ENCODE measurements around the gene DIP2C. TPM values are rescaled to one million over a fixed set of nuclear protein-coding genes. Genes with fewer than 3 reads are reported as not detected.
"Not testable (repeated sequence)": the region's sequence is repeated elsewhere in the genome, so short reads cannot be mapped to it uniquely, and the experiment has no call there.

Gene DIP2C
- total RNA-seq, 1 experiment from 2014 or later = 8.1 TPM

DNA sequence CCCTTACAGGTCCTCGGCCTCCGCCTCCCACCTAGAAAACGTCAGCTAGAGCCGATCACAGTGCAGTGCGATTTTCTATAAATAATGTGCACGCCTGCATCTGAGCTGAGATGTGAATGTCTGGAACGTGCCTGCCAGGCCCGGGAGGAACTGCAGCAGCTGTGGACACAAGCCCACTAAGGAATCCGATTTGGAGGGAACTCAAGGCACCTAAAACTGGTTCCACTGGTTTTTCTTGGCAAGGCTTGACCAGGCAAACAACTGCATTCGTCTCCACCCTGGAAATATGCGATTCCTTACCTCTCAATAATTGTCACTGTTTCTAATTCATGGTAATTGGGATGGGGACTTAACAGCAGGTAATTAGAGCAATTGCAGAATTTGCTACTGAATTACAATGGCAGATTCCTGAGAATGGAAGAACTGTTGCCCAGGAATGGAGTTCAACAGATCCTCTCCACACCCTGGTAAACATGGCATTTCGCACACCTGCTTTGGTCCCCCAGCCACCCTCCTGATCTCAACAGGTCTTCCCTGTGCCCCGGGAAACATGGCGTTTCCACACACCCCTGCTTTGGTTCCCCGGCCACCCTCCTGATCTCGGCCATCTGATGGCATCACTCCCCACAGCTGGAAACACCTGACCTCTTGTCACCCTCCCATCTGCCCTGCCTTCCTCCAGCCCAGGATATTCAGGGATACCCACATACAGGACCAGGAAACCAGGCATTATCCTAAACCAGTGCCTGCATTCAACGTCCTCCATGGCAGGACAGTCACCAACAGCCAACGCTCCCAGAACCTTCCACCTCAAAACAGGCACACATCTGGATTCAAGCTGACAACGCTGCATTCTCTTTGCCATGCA is 76.0 kb downstream of the DIP2C start:
- DNase-seq (ENCODE audit: low read depth, low spot score) = no peak
- in situ Hi-C loops (cut with HindIII; ENCODE audit: low pct_unique_long_range_greater_than_20kb, low sequenced_read_pairs) = no loop called here

DNA sequence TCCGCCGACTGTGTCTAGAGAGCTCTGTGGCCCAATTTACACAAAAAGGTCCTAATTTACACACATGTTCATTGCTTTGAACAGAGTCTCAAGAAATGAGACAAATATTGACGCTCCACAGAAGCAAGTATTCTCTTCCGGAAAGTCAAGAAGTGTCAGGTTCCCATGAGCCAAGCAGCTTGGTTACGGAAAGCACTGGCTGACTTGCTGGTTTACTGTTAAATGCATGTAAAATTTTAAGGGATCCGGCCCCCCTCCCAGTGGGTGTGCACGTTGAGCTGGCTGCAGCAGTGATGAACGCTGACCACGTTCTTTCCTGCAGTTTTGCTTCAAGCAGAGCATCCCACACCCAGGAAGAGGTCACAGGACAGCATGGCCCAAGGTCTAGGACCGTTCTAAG is 76.8 kb downstream of the DIP2C start:
- in situ Hi-C loops (cut with HindIII; ENCODE audit: low pct_unique_long_range_greater_than_20kb, low sequenced_read_pairs) = no loop called here
- no peak for DNase-seq (ENCODE audit: low read depth, low spot score)

DNA sequence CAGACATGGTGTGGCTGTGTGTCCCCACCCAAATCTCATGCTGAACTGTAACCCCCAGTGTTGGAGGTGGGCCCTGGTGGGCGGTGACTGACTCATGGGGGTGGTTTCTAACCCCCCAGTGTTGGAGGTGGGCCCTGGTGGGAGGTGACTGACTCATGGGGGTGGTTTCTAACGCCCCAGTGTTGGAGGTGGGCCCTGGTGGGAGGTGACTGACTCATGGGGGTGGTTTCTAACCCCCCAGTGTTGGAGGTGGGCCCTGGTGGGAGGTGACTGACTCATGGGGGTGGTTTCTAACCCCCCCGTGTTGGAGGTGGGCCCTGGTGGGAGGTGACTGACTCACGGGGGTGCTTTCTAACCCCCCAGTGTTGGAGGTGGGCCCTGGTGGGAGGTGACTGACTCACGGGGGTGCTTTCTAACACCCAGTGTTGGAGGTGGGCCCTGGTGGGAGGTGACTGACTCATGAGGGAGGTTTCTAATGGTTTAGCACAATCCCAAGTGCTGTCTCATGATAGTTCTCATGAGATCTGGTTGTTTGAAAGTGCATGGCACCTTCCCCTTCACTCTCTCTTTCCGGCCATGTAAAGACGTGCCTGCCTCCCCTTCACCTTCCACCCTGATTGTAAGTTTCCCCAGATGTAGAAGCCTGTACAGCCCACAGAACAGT is 78.7 kb downstream of the DIP2C start:
- in situ Hi-C loops (cut with HindIII; ENCODE audit: low pct_unique_long_range_greater_than_20kb, low sequenced_read_pairs); DNase-seq (ENCODE audit: low read depth, low spot score): not testable (repeated sequence)

DNA sequence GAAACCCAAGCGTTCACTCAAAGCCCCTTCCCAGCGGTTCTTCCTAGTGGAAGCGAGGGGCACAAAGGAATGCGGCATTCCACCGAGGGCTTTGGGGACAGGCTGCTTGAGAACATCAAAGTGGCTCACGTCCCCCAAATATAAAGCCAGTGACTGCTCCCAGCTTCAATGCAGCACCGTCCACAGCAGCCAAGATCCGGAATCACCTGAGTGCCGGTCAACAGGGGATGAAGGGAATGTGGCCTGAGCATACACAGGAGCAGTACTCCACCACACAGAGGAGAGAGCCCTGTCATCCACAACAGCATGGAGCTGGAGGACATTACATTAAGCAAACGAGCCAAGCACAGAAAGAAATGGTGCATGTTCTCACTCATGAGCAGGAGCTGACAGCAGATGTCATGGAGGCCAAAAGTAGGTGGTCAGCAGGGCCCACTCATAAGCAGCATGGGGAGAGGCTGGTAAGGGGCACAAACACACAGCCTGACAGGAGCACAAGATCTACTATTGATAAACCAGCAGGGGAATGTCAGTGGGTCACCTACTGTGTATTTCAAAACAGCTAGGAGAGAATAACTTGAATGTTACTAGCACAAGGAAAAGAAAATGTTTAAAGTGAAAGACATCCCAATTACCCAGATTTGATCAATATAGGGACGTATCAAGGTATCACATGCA is 79.5 kb downstream of the DIP2C start:
- in situ Hi-C loops (cut with HindIII; ENCODE audit: low pct_unique_long_range_greater_than_20kb, low sequenced_read_pairs) = no loop called here

DNA sequence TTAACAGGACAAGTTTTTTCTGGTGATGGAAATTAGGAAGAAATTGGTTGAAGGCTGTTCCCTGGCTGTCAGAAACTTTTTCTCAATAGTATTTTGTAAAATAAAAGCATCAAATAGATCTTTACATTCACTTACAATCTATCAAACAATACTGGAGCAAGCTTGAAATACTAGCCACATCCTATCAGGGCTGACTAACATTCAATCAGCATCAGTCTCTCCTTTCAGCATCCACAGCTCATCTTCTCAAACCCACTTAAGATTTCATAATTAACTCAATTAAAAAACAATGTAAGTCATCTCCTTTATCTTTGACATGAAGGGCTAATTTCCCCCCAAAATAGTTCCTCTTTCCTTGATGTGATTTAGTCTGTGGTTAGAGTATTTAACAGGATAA is 80.2 kb downstream of the DIP2C start:
- in situ Hi-C loops (cut with HindIII; ENCODE audit: low pct_unique_long_range_greater_than_20kb, low sequenced_read_pairs) = no loop called here
- DNase-seq (ENCODE audit: low read depth, low spot score) = no peak

More for the DNA sequence above, 79.5 kb downstream of the DIP2C start:
- DNase-seq (ENCODE audit: low read depth, low spot score) = no peak

DNA sequence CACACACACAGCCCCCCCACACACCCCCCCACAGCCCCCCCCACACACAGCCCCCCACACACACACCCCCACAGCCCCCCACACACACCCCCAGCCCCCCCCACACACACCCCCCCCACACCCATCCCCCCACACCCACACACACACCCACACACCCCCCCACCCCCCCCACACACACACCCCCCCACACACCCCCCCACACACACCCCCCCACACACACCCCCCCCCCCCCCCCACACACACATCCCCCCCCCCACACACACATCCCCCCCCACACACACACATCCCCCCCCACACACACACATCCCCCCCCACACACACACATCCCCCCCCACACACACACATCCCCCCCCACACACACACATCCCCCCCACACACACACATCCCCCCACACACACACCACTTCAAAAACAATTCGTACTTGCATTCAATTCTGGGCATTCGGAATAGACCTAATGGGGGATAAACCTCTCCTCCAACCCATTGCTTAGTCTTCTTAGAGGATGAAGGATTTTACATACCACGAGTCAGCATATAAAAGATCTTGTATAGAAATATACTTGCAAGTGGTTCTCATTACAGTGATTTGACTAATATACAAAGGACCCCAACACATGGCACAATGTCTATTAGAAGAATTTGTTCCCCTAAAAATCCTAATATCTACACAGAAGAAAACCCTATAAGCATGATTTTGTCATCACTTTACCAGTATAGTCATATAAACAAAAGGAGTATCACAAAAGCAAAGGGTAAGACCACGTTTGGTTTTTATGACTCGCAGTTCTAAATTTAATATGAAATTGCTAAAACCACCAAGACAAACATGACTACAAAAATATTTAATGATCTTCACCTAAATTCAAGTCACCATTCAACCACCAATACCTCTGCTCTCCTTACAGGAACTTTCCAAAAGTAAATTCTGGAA is 80.9 kb downstream of the DIP2C start:
- no peak for DNase-seq (ENCODE audit: low read depth, low spot score)
- in situ Hi-C loops (cut with HindIII; ENCODE audit: low pct_unique_long_range_greater_than_20kb, low sequenced_read_pairs) = no loop called here

DNA sequence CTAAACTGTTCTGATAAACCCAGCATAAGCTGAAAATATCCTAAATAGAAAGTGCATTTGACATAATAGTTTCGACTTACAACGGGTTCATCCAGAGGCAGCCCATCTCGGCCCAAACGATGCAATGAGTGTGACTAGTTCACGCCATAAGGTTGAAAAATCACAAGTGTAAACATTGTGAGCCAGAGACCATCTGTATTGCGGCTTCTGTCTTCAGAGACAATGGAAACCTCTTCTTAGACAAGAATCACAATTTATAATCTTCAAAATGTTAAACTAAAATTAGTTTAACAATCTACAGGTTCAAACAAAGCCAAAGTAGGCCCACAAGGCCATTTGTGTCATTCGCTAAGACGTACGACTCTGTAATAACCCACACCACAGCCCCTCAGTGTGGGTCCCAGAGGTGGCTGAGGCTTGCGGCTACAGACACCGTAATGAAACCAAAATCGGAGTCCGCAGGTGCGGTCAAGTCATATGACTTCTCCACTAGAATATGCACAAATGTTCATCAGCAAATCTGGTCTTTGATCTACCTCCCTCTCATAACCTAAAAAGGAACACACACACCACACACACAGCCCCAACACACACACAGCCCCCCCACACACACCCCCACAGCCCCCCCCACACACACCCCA is 81.8 kb downstream of the DIP2C start:
- in situ Hi-C loops (cut with HindIII; ENCODE audit: low pct_unique_long_range_greater_than_20kb, low sequenced_read_pairs) = no loop called here
- peak; percentile 6 for DNase-seq (ENCODE audit: low read depth, low spot score)

DNA sequence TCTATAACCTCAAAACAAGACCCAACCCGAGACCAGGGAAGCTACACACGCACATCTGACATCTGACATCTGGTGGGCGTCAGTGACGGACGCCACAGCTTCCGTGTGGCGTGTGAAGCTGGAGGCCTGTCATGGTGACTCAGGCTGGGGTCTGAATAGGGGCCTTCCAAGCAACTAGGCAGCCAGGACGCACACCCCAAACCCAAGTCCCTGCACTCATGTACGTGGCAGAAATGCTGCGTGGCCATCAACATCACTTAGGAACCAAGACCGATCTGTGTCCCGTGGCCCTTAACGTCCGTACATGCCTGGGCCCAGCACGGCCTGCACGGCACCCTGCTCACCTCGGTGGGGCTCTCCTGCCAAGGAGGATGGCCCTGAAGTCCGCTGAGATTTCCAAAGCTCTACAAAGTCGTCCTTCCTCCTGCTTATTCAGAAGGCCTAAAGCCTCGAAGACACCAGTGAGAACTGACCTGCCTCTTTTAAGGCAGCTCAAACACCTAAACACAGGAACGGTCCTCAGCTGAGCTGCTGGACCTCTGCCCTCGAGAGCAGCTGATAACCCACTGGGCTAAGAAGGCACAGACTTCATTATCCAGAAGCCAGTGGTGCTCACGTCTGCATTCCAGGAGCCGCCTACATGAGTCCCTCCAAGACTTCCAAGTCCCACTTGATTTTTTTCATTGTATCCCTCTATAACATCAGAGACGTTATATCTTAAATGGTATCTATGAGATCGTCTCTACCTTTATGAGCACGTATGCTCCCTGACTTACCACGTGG is 82.5 kb downstream of the DIP2C start:
- in situ Hi-C loops (cut with HindIII; ENCODE audit: low pct_unique_long_range_greater_than_20kb, low sequenced_read_pairs) = no loop called here

DNA sequence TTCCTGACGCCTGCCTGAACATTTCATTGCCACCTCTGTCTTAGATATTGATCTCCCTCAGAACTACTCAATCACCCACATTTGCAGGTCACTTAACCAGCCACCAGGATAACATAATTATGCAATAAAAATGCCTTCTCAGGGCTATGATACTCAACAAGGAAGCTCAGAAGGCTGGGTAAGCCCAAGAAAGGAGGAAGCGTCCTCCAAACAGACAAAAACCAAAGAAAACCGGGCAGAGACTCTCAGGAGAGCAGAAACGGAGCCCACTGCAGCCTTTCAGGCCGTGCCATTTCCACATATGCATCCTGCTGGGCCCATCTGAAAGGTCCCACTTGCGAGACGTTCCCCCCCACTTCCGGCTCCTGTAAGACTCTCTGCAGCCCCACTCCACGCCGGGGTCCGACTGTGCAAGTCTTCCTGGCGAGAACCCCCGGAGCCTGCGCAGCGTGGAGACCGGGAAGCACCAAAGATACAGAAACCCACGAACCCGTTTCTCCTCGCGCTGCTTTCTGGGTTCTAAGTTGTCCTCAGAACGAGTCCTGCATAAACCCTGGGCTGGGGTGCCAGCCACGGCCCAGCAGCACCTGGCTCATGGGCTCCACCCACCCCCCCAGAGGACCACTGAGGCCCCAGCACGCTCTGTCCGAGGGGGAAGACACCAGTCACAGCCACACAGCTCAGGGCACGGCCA is 83.7 kb downstream of the DIP2C start:
- in situ Hi-C loops (cut with HindIII; ENCODE audit: low pct_unique_long_range_greater_than_20kb, low sequenced_read_pairs) = no loop called here
- DNase-seq (ENCODE audit: low read depth, low spot score) = no peak

More for the DNA sequence above, 82.5 kb downstream of the DIP2C start:
- no peak for DNase-seq (ENCODE audit: low read depth, low spot score)

DNA sequence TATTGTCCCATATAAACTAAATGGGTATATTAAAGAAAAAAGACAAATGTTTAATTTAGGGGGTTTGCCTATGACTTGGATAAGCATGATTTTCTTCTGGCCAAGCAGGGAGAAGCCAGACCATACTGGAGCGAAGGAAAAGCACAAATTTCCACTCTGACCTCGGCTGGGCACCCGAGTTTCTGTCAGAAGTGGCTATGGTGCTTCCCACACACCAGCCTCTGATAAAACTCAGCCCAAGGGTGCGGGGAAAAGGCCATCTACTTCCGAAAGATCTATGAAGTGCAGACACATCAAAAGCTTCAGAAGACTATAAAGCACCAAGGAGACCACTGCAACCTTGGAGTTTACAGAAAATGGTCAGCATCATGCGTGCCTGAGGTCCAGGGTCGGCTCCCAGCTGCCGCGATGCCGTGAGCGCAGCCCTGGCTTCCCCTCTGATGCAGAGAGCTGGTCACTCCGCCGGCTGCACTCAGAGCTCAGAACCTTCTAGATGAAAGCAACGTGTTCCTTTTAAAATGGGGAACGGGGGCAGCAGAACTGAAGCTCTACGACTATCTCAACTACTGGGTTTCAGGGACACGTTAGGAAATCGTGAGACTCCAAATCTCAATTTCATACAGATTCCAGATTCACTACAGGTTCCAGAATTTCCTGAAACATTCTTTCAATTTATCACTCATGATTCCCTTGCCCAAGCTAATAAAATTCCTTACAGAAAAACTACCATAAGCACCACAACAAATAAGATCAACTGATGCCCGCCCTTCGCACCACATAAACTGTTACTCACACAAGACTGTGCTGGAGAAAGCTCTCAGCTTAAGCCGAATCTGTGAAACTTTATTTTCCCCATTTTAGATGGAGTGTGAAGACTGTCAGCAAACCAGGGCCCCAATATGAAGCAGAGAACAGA is 84.5 kb downstream of the DIP2C start:
- in situ Hi-C loops (cut with HindIII; ENCODE audit: low pct_unique_long_range_greater_than_20kb, low sequenced_read_pairs) = no loop called here
- no peak for DNase-seq (ENCODE audit: low read depth, low spot score)

DNA sequence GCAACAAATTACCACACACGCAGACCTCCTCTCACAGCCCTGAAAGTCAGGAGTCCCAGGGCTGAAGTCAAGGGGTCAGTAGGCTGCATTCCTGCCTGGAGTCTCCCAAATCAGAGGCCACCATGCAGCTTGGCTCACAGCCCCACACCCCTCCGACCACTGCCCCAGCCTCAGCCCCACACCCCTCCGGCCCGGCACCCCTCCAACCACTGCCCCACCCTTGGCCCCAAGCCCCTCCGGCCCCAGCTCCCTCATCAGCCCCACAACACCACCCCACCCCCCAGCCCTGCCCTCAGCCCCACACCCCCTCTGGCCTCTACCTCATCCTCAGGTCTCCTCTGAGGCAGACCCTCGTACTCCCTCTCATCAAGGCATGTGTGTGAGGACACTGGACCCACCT is 85.7 kb downstream of the DIP2C start:
- DNase-seq (ENCODE audit: low read depth, low spot score) = no peak
- in situ Hi-C loops (cut with HindIII; ENCODE audit: low pct_unique_long_range_greater_than_20kb, low sequenced_read_pairs) = no loop called here

DNA sequence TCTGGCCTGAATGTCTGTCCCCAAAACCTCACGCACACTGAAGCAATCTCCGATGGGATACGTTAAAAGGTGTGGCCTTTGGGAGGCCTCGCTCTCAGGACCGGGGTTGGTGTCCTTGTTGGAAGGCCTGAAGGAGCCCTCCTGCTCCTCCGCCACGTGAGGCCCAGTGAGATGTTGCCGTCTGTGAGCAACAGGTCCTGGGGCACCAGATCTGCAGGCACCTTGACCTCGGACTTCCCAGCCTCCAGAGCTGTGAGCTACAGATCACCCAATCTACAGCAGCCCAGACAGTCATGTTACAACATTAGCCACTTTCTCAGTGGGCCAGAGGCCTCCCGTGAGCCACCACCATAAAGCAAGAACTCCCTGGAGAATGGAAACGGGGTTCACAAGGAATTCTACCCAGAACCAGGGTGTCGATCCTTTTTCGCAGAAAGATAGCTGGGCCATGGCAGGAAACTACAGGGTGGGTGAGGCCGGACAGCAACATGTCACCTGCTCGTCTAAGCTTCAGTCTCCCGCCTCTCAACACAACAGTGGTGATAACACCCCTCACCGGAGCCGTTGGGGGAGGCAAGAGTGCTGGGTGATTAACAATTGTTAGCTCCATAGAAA is 87.0 kb downstream of the DIP2C start:
- in situ Hi-C loops (cut with HindIII; ENCODE audit: low pct_unique_long_range_greater_than_20kb, low sequenced_read_pairs) = no loop called here
- no peak for DNase-seq (ENCODE audit: low read depth, low spot score)

DNA sequence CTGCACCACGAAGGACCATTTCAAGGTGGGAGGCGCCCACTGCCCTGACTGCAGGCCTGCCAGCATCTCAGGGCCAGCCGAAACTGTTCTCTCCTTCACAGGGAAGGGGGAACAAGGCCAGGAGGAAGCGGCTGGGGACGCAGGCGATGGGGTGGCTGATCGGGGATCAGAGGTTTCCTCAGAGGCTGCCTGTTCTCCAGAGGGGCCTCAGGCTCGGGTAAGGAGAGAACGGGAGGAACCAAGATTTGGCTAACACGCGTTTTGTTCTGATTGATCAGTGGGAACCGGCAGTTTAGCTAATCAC is 87.9 kb downstream of the DIP2C start:
- in situ Hi-C loops (cut with HindIII; ENCODE audit: low pct_unique_long_range_greater_than_20kb, low sequenced_read_pairs) = no loop called here
- no peak for DNase-seq (ENCODE audit: low read depth, low spot score)

DNA sequence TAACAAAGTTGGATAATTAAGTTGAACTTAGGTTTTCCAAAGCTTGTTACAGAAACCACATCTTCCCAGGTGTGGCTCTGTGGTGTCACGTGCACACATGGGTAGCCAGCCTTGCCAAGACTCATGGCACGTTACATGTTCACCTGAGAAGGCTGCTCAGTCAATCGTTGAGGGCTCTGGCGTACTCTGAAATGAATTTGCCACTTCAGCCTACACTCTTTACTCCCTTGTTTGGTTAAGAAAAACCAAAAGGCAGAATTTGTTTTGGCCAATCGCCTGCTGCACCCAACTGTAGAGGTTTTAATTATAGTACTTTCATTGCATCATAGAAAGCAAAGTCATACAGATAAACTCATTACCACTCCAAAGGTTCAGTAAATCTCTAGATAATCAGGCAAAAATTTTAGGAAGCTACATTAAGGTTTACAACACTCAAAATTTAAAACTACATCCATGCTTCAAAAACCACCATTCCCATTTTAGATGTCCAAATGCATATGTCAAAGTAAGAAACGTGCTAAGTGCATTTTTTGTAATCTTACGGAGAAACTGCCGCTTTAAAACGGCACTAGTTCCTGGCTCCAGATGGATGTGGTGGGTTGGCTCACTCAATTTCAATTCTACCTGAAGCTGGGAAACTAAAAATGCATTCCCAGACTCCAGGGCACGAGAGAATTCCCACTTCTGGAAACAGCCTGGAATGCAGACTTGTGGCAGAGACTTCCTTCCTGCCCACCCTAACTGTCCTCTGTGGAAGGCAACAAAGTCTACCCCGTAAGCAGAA is 88.4 kb downstream of the DIP2C start:
- no peak for DNase-seq (ENCODE audit: low read depth, low spot score)
- in situ Hi-C loops (cut with HindIII; ENCODE audit: low pct_unique_long_range_greater_than_20kb, low sequenced_read_pairs) = no loop called here

Measured in SK-MEL-5 (cell line).